Left forelimb (tissue), 1 donor: Measurements from ENCODE around the gene YTHDF1.
"Not testable (repeated sequence)": the region's sequence is repeated elsewhere in the genome, so short reads cannot be mapped to it uniquely, and the experiment has no call there.

ENCODE experiments used
- DNase-seq: peaks from one replicate; pipeline ENCODE4 v3.0.0-alpha.2; 2018; ENCODE audit warnings: low spot score

Gene YTHDF1

DNA sequence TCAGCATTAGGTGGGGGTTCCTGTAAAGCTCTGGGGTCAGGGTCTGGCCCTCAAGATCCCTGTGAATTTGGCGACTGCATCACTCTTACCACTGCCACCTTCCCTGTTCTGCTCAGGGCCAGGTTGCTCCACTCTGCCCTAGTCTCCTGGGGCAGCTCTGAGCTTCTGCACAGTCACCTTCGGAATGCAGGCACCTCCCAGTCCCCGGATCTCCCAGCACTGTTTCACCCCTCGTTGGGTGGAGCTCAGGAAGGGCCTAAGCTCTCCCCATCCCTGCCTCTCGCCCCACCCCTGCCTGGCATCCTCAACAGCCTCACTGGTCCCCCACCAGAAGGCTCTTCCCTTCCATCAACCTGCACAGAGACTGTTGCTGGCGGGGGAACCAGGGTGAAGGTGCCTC lies 46.2 kb downstream of the YTHDF1 start:
- no peak for DNase-seq

DNA sequence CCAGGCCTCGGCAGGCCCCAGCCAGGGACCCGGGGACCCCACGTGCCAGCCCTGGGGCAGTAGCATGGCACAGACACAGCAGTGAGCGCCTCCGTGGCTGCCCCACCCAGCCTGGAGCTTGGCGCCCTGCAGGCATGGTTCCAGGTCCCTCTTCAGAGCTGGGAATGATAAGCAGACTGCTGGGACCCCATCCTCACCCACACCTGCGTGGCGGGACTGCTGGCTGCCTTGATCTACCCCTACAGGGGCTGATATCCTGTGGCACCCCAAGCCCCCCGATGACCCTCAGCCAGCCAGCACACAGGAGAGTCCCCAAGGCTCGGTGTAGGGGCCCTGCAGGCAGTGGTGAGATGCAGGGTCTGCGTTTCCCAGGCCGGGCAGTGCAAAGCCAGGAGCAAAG lies 47.1 kb downstream of the YTHDF1 start:
- DNase-seq, result no peak

DNA sequence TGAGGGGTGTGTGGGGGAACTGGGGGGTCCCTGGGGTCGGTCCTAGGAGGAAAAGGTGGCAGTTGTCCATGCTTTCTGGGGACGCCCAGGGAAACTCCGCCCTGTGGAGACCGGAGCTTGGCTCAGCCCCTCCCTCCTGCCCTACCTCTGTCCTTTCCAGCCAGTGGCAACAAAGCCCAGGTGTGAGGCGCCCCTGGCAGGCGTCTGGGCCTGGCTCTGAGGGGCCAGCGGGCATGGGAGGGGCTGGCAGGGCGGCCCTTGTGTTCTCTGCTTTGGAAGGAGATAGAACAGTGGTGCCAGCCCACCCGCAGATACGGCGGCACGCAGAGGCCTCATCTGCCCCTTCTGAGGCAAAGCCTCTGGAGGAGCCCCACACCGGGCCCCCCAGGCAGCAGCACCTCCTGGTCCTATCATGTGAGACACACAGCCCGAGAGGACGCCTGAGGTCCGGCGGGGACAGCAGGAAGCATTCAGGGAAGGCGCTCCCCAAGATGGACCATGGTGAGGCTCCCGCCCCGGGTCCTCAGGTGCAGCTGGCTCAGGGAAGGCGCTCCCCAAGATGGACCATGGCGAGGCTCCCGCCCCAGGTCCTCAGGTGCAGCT lies 47.9 kb downstream of the YTHDF1 start:
- DNase-seq, result no peak

DNA sequence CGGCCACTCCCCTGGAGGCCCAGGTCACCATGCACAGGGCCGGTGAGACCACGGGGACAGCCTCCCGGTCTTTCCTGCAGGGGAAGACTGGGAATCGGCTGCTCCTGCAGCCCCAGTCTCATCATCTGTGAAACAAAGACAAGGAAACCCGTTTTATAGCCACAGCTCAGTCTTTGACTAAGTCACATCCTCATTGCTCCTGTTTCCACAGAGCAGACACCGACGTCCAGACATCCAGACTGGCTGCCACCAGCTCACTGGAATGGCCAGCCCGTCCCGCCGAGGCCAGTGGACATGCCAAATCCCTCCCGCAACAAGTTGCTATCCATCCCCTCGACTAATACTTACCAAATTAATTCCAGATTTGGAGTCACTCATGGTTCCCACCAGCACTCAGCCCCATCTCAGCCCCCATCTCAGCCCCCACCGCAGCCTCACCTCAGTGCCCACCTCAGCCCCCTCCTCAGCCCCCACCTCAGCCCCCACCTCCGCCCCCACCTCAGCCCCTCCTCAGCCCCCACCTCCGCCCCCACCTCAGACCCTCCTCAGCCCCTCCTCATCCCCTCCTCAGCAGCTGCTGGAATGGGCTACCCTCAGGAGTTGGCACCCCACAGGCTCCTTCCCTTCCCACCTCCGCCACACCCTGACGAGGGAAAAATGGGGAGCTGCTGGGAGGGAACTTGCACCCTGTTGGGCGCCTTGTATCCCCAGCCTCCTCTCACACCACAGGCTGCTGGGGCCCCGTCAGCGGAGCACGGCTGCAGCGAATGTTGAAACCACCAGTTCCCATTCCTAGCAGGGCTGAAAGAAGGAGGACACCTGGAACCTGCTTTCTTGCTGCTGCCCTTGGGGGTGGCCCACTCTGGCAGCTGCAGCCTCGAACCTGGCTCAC lies 48.7 kb downstream of the YTHDF1 start:
- DNase-seq, result no peak

DNA sequence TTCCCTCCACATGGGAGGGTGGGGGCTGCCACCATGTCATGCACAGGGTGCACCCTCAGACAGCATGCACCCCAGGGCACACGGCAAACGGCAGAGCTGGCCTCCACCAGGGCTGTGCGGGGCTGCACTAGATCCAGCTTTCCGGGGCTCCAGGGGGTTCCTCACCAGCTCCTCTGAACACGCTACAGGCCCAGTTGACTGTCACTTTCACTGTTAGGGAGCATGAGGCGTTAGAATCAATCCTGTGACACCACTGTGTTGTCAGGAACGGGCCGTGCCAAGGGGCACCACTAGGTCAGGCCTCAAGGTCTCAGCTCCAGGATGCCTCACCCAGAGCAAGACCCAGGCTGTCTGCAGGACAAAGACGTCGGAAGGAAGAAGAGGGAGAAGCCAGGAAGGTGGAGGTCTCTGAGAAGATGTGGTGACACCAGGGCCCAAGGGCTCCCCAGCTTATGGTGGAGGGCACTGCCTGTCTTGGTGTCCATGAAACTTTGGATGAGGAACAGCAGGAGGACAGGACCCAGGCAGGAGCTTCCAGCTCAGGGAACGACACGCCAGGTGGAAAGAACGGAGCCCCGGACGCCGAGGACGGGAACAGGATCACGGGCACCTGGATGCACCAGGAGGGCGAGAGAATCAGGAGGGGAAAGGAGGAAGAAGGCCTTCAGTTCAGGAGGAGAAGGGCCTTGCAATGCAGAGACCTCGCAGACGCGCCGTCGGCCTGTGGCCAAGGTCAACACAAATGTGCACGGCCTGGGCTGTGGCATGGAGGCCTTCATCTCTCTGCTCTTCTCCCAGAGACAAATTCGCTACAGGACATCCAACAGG lies 49.5 kb downstream of the YTHDF1 start:
- DNase-seq, result no peak

- no peak for DNase-seq
These were observed 50.4 kb downstream of the YTHDF1 start for GRCh38 chr20:63165356-63166192.

DNA sequence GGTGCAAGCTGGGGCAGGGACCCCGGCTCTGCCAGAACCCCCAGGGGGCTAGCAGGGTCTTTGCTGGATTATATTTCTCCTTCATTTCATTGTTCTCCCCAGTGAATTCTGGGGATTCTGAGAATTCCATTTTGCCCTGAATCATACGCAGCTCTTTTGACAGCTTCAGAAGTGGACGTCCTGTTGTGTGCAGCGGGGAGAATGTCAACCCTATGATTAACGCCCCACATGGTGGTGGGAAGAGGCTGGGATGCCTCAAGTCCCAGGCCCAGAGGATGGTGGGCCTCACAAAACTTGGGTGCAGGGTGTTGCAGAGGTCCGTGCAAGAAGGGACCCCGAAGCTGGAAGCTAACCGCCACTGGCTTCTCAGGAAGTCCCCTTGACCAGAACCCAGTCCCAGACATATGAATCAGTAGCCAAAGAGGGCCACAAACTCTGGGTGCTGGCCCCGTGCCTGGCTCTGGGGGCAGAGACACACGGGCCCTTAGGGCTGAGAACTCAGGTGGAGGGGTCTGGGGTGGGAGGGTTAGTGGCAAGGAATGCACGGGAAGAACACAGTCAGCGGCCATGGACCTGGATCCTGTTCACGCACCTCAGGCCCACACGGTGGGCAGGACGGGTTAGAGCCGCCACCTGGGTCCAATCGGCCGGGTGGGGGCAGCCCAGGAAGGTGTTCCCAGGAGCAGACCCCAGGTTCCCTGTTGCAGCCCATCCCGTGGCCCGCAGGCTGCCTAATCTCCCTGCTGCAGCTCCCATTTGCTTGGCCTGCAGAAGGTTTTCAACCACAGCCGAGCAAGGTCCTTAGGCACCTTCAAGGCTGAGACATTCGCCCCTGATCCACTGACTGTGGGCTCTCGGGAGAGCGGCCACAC lies 51.2 kb downstream of the YTHDF1 start:
- no peak for DNase-seq

GRCh38 chr20:63163596-63164483 lies 52.1 kb downstream of the YTHDF1 start:
- DNase-seq, result no peak

- DNase-seq, result no peak
These were observed 52.8 kb downstream of the YTHDF1 start for GRCh38 chr20:63163171-63163570.

DNA sequence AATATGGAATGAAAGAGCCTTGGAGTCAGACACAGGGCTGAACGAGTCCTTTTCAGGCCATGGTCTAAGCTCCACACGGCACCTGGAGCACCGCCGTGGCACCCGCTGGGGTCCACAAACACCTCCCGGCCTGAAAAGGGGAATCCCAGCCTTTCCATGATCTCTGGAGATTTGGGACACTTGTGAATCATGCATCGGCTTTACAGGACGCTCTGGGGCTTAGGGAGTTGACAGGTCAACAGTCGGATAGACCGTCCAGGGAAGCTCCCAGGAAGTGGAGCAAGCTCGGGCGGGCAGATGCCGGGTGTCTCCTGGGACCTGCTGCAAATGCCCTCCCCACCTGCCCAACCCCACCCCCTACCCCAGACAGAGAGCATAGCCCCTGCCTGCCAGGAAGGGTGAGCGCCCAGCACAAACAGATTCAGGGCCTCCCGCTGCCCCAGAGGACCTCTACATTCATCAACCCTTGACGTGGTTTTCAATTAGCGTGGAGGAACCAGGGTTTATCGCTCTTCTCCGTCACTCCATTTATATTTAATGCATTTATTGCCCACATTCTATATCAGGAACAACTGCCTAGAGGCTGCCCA lies 53.6 kb downstream of the YTHDF1 start:
- DNase-seq, result no peak

DNA sequence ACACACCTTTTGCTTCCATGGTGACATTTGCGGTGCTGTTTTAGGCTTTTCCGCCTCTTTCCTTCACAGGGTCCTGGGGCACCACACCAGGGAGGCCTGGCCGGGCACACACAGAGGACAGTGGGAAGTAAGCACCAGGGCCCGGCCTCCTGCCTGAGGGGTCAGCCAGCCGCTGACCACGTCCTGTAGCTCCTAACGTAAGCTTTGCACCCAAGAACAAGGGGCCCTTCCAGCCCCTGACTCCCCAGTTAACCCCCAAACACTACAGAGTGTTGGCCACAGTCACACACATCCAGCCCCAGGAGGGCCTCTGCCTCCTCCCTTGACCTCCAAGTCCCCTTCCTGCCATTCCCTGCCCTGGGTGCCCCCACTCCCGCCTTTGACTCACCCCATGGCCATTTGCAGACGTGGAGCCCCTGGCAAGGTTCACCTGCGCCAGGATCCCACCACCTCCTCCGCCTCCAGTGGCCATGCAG lies 54.7 kb downstream of the YTHDF1 start:
- no peak for DNase-seq

GRCh38 chr20:63160641-63161175 lies 55.2 kb downstream of the YTHDF1 start:
- no peak for DNase-seq

- no peak for DNase-seq
These were observed 55.9 kb downstream of the YTHDF1 start for GRCh38 chr20:63159826-63160640.

DNA sequence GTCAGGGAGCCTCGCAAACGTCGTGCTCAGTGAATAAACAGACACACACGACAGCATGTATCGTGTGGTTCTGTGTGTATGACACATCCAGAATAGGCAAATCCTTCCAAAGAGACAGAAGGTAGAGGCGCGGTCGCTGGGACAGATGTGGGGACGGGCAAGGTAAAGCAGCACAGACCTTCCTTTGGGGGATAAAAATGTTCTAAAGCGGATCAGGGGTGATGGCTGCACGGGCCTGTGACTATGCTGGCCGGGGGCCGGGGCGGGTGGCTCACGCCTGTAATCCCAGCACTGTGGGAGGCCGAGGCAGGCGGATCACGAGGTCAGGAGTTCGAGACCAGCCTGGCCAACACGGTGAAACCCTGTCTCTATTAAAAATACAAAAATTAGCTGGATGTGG lies 56.7 kb downstream of the YTHDF1 start:
- DNase-seq, result not testable (repeated sequence)

GRCh38 chr20:63158845-63159244 lies 57.1 kb downstream of the YTHDF1 start:
- no peak for DNase-seq

DNA sequence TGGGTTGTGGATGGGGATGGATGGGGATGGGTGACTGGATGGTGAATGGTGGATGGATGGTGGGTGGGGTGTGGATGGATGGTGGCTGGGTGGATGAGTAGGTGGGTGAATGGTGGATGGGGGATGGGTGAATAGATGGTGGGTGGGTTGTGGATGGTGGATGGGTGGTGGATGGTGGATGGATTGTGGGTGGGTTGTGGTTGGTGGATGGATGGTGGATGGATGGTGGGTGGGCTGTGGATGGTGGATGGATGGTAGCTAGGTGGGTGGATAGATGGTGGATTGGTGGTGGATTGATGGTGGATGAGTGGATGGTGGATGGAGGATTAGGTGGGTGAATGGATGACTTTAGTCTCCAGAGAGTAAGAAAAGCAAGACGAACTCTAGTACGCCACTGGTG lies 57.6 kb downstream of the YTHDF1 start:
- no peak for DNase-seq

- not testable (repeated sequence) for DNase-seq
These were observed 58.5 kb downstream of the YTHDF1 start for GRCh38 chr20:63157431-63157830.

DNA sequence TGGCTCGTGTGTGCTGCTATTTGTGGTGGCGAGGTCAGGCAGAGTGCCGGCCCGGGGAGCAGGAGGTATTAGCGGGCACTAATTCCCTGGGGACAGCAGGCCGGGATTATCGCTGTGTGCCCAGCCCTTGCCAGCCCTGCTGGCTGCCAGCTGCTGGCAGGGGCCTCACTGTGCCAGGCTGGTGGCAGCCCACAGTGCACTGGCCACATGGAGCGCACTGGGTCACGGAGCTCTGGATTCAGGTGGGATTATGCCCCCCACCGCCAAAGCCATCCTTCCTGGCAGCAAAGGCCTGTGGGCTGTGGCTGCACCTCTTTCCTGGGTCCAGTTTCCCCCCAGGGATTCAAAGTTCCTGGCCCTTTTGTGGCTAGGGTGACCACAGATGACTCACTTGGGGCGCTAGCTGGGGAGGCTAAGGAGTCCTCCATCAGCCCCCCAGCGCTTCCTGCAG lies 59.7 kb downstream of the YTHDF1 start:
- no peak for DNase-seq
